Astrocyte (in vitro differentiated cells and primary cell): ENCODE data around the gene PRKCA. TPM values are rescaled to one million over a fixed set of nuclear protein-coding genes. Genes with fewer than 3 reads are reported as not detected.

ENCODE experiments used
- DNase-seq: peaks from one replicate; pipeline ENCODE4 v3.0.0-alpha.2; 2010; ENCODE audit warnings: low read depth
- FAIRE-seq: peaks from 2 replicates; lab custom pipeline; 2011; peaks lifted over from hg19 to GRCh38; lab: Jason Lieb, UNC
- H2AFZ ChIP-seq: 2 replicates; pipeline ENCODE4 v1.6.0; 2012; ENCODE audit warnings: low read depth, low read length, inconsistent platforms
- H3K27ac ChIP-seq: 2 replicates; pipeline ENCODE4 v1.5.1; 2011; ENCODE audit warnings: low read depth, low read length, inconsistent platforms
- H3K27me3 ChIP-seq: 2 replicates; pipeline ENCODE4 v1.6.0; 2011; ENCODE audit warnings: low read length, inconsistent platforms; ENCODE audit not compliant: insufficient read depth
- H3K36me3 ChIP-seq: 2 replicates; pipeline ENCODE4 v1.5.1; 2011; ENCODE audit warnings: low read length, inconsistent platforms; ENCODE audit not compliant: insufficient read depth
- H3K4me1 ChIP-seq: 2 replicates; pipeline ENCODE4 v1.5.1; 2011; ENCODE audit warnings: low read length, inconsistent platforms; ENCODE audit not compliant: insufficient read depth
- H3K4me2 ChIP-seq: 2 replicates; pipeline ENCODE4 v1.6.0; 2012; ENCODE audit warnings: low read length, inconsistent platforms
- H3K4me3 ChIP-seq: 2 replicates; pipeline ENCODE4 v1.5.1; 2011; ENCODE audit warnings: low read depth, mild to moderate bottlenecking, low read length, inconsistent platforms; ENCODE audit not compliant: insufficient read depth
- H3K79me2 ChIP-seq: 2 replicates; pipeline ENCODE4 v1.6.0; 2012; ENCODE audit warnings: mild to moderate bottlenecking, low read length, inconsistent platforms; ENCODE audit not compliant: insufficient read depth
- H3K9ac ChIP-seq: 2 replicates; pipeline ENCODE4 v1.6.0; 2012; ENCODE audit warnings: mild to moderate bottlenecking, low read length, inconsistent platforms
- H3K9me3 ChIP-seq: 2 replicates; pipeline ENCODE4 v1.5.1; 2012; ENCODE audit warnings: low read depth, mild to moderate bottlenecking, low read length, inconsistent platforms; ENCODE audit not compliant: insufficient read depth
- H4K20me1 ChIP-seq: 2 replicates; pipeline ENCODE4 v1.6.0; 2012; ENCODE audit warnings: low read length, inconsistent platforms; ENCODE audit not compliant: insufficient read depth
- H3K27ac Mint-ChIP-seq: one replicate; pipeline ENCODE4 v1.8.0; 2021; ENCODE audit warnings: mild to moderate bottlenecking, mixed read lengths; ENCODE audit not compliant: unreplicated experiment
- H3K27me3 Mint-ChIP-seq: one replicate; pipeline ENCODE4 v1.8.0; 2021; ENCODE audit warnings: low read depth, mixed read lengths; ENCODE audit not compliant: unreplicated experiment
- H3K36me3 Mint-ChIP-seq: one replicate; pipeline ENCODE4 v1.8.0; 2021; ENCODE audit warnings: low read depth, mixed read lengths; ENCODE audit not compliant: unreplicated experiment
- H3K4me1 Mint-ChIP-seq: one replicate; pipeline ENCODE4 v1.8.0; 2021; ENCODE audit warnings: low read depth, mixed read lengths; ENCODE audit not compliant: unreplicated experiment
- H3K4me3 Mint-ChIP-seq: one replicate; pipeline ENCODE4 v1.8.0; 2021; ENCODE audit warnings: mild to moderate bottlenecking, moderate library complexity, mixed read lengths; ENCODE audit not compliant: unreplicated experiment
- H3K9me3 Mint-ChIP-seq: one replicate; pipeline ENCODE4 v1.8.0; 2021; ENCODE audit warnings: mild to moderate bottlenecking, mixed read lengths; ENCODE audit not compliant: unreplicated experiment
- EZH2 ChIP-seq: IDR thresholded peaks from 2 replicates; pipeline ENCODE4 v1.6.1; 2012; ENCODE audit warnings: mild to moderate bottlenecking, low read length, inconsistent platforms; ENCODE audit not compliant: insufficient read depth
- total RNA-seq: library from RNA; stranded (reverse); gene quantifications from 2 replicates; pipeline ENCODE4 v1.2.1, GENCODE V29; 2021
- TF ChIP-seq, protein P1 (sequence below): IDR thresholded peaks from 2 replicates; pipeline ENCODE4 v1.5.1; 2011; ENCODE audit warnings: low read depth, mild to moderate bottlenecking, inconsistent platforms, low read length, moderate library complexity; ENCODE audit not compliant: insufficient read depth

Gene PRKCA
- total RNA-seq, 1 donor from 2014 or later = 49.9 TPM

DNA sequence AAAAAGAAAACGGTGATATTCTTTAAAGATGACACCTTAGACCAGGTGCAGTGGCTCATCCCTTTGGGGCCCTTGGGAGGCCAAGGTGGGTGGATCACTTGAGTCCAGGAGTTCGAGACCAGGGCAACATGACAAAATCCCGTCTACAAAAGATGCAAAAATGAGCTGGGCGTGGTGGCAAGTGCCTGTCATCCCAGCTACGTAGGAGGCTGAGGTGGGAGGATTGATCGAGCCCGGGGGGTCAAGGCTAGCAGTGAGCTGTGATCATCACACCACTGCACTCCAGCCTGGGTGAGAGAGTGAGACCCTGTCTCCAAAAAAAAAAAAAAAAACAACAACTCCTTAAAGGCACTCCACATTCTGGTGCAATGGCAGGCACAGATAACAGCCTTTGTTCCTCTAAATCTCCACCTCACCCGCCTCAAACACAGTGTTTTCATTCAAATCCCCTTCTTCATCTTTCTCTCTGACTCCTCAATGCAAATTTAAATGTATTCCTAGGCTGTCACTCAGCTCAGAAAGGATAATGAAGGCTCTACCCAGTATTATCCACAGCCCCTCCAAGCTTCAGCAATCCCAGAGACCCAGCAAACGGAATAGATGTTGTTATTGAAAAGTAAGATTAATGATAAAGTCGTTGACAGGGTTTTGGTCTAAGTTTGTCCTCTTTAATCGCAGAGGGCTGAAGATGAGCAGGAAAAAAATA is 476.3 kb downstream of the PRKCA start:
- H3K9me3 ChIP-seq = no peaks in the 10 kb centered on the region
- no peaks in the 10 kb centered on the region for H3K79me2 ChIP-seq
- no peak overlapping the region for H2AFZ ChIP-seq
- Mint-ChIP-seq H3K4me1 (peaks cover 7% of the 10 kb centered on the region), H3K4me3 (no peak overlapping the region), H3K27me3 (no peaks in the 10 kb centered on the region), H3K9me3 (no peaks in the 10 kb centered on the region), H3K36me3 (peaks cover 14% of the 10 kb centered on the region), H3K27ac (no peak overlapping the region)
- H3K27me3 ChIP-seq = no peaks in the 10 kb centered on the region
- H3K36me3 ChIP-seq = no peaks in the 10 kb centered on the region
- TF ChIP-seq, protein P1, sequence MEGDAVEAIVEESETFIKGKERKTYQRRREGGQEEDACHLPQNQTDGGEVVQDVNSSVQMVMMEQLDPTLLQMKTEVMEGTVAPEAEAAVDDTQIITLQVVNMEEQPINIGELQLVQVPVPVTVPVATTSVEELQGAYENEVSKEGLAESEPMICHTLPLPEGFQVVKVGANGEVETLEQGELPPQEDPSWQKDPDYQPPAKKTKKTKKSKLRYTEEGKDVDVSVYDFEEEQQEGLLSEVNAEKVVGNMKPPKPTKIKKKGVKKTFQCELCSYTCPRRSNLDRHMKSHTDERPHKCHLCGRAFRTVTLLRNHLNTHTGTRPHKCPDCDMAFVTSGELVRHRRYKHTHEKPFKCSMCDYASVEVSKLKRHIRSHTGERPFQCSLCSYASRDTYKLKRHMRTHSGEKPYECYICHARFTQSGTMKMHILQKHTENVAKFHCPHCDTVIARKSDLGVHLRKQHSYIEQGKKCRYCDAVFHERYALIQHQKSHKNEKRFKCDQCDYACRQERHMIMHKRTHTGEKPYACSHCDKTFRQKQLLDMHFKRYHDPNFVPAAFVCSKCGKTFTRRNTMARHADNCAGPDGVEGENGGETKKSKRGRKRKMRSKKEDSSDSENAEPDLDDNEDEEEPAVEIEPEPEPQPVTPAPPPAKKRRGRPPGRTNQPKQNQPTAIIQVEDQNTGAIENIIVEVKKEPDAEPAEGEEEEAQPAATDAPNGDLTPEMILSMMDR = no peak
- no peak for TF ChIP-seq EZH2
- H3K4me1 ChIP-seq = peaks cover 8% of the 10 kb centered on the region
- H3K27ac ChIP-seq = no peak overlapping the region
- H3K4me3 ChIP-seq = no peak overlapping the region
- DNase-seq (no peak), FAIRE-seq (no peak)
- H3K4me2 ChIP-seq = no peak overlapping the region
- H4K20me1 ChIP-seq = no peaks in the 10 kb centered on the region
- no peak overlapping the region for H3K9ac ChIP-seq

DNA sequence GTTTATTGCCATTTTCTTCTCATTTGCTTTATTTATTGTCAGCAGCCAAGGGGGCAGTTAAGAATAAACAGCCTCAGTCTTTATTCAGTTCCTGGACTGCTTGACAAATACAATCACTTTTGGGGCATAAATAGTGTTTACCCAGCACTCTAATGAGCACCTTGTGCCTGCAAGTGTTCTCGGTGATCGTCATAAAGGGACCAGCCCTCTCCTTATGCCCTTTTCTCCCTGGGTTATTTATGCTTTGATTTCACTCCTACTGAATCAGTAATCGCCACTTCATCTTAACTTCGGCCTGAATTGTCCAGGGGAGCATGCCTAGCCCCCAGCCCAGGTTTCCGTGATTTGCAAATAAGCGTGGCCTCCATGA is 476.8 kb downstream of the PRKCA start:
- Mint-ChIP-seq H3K27ac (no peak overlapping the region), H3K4me3 (no peak overlapping the region), H3K36me3 (peaks cover 16% of the 10 kb centered on the region), H3K27me3 (no peaks in the 10 kb centered on the region), H3K9me3 (no peaks in the 10 kb centered on the region), H3K4me1 (peaks cover 7% of the 10 kb centered on the region)
- Histone ChIP-seq H3K4me2 (no peak overlapping the region), H3K9me3 (no peaks in the 10 kb centered on the region), H3K27ac (no peak overlapping the region), H3K79me2 (no peaks in the 10 kb centered on the region), H3K36me3 (no peaks in the 10 kb centered on the region), H3K27me3 (no peaks in the 10 kb centered on the region), H3K4me3 (no peak overlapping the region), H2AFZ (no peak overlapping the region), H3K4me1 (peaks cover 8% of the 10 kb centered on the region), H4K20me1 (no peaks in the 10 kb centered on the region), H3K9ac (no peak overlapping the region)
- FAIRE-seq = no peak
- TF ChIP-seq, protein P1 = no peak
- TF ChIP-seq EZH2 = no peak
- no peak for DNase-seq

DNA sequence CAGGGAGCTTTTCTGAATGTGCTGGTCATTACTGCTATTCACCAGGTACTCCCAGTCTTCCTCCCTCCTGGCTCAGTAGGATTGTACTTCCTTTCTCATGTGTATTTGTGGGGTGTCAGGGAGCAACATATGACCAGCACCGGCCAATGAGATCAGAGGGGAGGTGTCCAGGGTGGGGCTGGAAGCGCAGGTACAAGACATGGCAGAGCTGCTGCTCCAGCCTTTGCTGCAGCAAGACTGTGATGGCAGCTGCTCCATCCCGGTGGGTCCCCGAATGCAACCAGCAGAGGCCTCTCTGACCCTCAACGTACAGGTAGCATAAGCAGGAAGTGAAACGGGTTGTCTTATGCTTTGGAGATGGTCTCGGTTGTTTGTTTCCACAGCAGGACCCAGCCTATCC is 478.7 kb downstream of the PRKCA start:
- Mint-ChIP-seq H3K4me3 (no peak overlapping the region), H3K27me3 (no peaks in the 10 kb centered on the region)
- no peaks in the 10 kb centered on the region for H3K9me3 ChIP-seq

More for the DNA sequence above, 478.7 kb downstream of the PRKCA start:
- no peak for DNase-seq
- no peak overlapping the region for H2AFZ ChIP-seq
- no peak overlapping the region for H3K27ac ChIP-seq
- H3K27me3 ChIP-seq = no peaks in the 10 kb centered on the region
- FAIRE-seq = no peak
- no peaks in the 10 kb centered on the region for H4K20me1 ChIP-seq
- H3K4me1 ChIP-seq = peaks cover 8% of the 10 kb centered on the region
- H3K9me3 Mint-ChIP-seq = no peaks in the 10 kb centered on the region
- TF ChIP-seq EZH2 = no peak
- H3K79me2 ChIP-seq = no peaks in the 10 kb centered on the region
- no peak overlapping the region for H3K4me3 ChIP-seq
- H3K36me3 ChIP-seq = no peaks in the 10 kb centered on the region
- H3K4me1 Mint-ChIP-seq = peaks cover 7% of the 10 kb centered on the region
- H3K9ac ChIP-seq = no peak overlapping the region
- H3K27ac Mint-ChIP-seq = no peak overlapping the region
- H3K4me2 ChIP-seq = no peak overlapping the region
- H3K36me3 Mint-ChIP-seq = peaks cover 16% of the 10 kb centered on the region
